GM12878 (cell line): ENCODE measurements around the gene TOMM22. TPM values are rescaled to one million over a fixed set of nuclear protein-coding genes. Genes with fewer than 3 reads are reported as not detected.

Experiments used
- ATAC-seq: fragments of 200-7000 bp; cut with Tn5 transposase; 3 replicates; pipeline ENCODE4 v1.9.1; 2020; ENCODE audit warnings: mild to moderate bottlenecking, moderate library complexity
- BruUV-seq: library from RNA; stranded (reverse); fragments of 400-500 nt; replicated peaks from 2 replicates; lab custom pipeline; 2021; lab: Mats Ljungman, UMichigan
- CTCF ChIA-PET: fragments of 300-600 bp; sonication (Branson Sonifier 250); formaldehyde crosslinking; extraction: SDS; loops from one replicate; lab custom pipeline; 2021; ENCODE audit warnings: inconsistent platforms; lab: Yijun Ruan, JAX
- POLR2A ChIA-PET: fragments of 350-600 bp; formaldehyde crosslinking; extraction: SDS; loops from one replicate; lab custom pipeline; 2021; ENCODE audit warnings: inconsistent platforms; lab: Charles Lee
- RAD21 ChIA-PET: fragments of 300-600 bp; sonication (Branson Sonifier 250); formaldehyde crosslinking; loops from one replicate; lab custom pipeline; 2023; ENCODE audit warnings: antibody characterized with exemption; ENCODE audit not compliant: unreplicated experiment; lab: Charles Lee
- SMC1A ChIA-PET: fragments of 300-600 bp; sonication (Branson Sonifier 250); formaldehyde crosslinking; loops from one replicate; lab custom pipeline; 2023; ENCODE audit not compliant: unreplicated experiment, uncharacterized antibody; lab: Charles Lee
- DNase-seq: peaks from one replicate; pipeline ENCODE4 v3.0.0-alpha.2; 2011; ENCODE audit warnings: low read depth, low spot score
- FAIRE-seq: peaks from 3 replicates; lab custom pipeline; 2011; peaks lifted over from hg19 to GRCh38; lab: Jason Lieb, UNC
- H2AFZ ChIP-seq: 2 replicates; pipeline ENCODE4 v1.6.0; 2011; ENCODE audit warnings: low read depth, low read length, control low read depth; ENCODE audit not compliant: control insufficient read depth
- H3K27ac ChIP-seq: 2 replicates; pipeline ENCODE4 v1.5.1; 2011; ENCODE audit warnings: control low read depth; ENCODE audit not compliant: control insufficient read depth, insufficient read depth
- H3K27me3 ChIP-seq, 2 experiments: replicated peaks in 1 of 2; 2 replicates each; pipeline versions ENCODE4 v1.6.0 to v1.6.1; 2011; ENCODE audit warnings: low read length in 1 of 2; ENCODE audit not compliant: control insufficient read depth in 2 of 2, insufficient read depth in 2 of 2
- H3K36me3 ChIP-seq, 2 experiments: 2 replicates each; pipeline ENCODE4 v1.5.1; 2011; ENCODE audit warnings: low read length in 1 of 2; ENCODE audit not compliant: control insufficient read depth in 2 of 2, insufficient read depth in 2 of 2
- H3K4me1 ChIP-seq: 2 replicates; pipeline ENCODE4 v1.6.1; 2011; ENCODE audit warnings: mild to moderate bottlenecking, low read length, moderate library complexity, mixed read lengths; ENCODE audit not compliant: control insufficient read depth, insufficient read depth
- H3K4me2 ChIP-seq: 2 replicates; pipeline ENCODE4 v1.6.0; 2011; ENCODE audit warnings: control low read depth; ENCODE audit not compliant: control insufficient read depth, insufficient read depth
- H3K4me3 ChIP-seq: fragments of 200-600 bp; sonication (generic); 2 replicates; pipeline ENCODE4 v1.5.1; 2016
- H3K79me2 ChIP-seq: 2 replicates; pipeline ENCODE4 v1.6.0; 2011; ENCODE audit warnings: low read length; ENCODE audit not compliant: control insufficient read depth, insufficient read depth
- H3K9ac ChIP-seq: 2 replicates; pipeline ENCODE4 v1.8.0; 2011; ENCODE audit warnings: low read length, control low read depth, mixed read lengths; ENCODE audit not compliant: control insufficient read depth, insufficient read depth
- H3K9me3 ChIP-seq: replicated peaks from 3 replicates; pipeline ENCODE4 v1.5.1; 2011; ENCODE audit warnings: mild to moderate bottlenecking, low read length; ENCODE audit not compliant: control insufficient read depth, insufficient read depth
- H4K20me1 ChIP-seq: 2 replicates; pipeline ENCODE4 v1.6.0; 2011; ENCODE audit not compliant: control insufficient read depth, insufficient read depth
- ASH2L ChIP-seq: fragments of 300-600, 200-600 bp; sonication (generic); IDR thresholded peaks from 2 replicates; pipeline ENCODE4 v1.6.1; 2017; ENCODE audit warnings: low read depth, mild to moderate bottlenecking, borderline replicate concordance
- CHD4 ChIP-seq: fragments of 200-600 bp; sonication (generic); IDR thresholded peaks from 2 replicates; pipeline ENCODE4 v1.6.1; 2016; ENCODE audit warnings: mild to moderate bottlenecking
- CUX1 ChIP-seq: IDR thresholded peaks from 2 replicates; pipeline ENCODE4 v1.6.1; 2012; ENCODE audit warnings: improper control_type of control experiment, low read depth, low read length; ENCODE audit not compliant: insufficient replicate concordance
- ELK1 ChIP-seq: IDR thresholded peaks from 2 replicates; pipeline ENCODE4 v1.6.1; 2012; ENCODE audit warnings: low read depth, low read length, improper control_type of control experiment
- ESRRA ChIP-seq: IDR thresholded peaks from 2 replicates; pipeline ENCODE4 v1.6.1; 2012; ENCODE audit warnings: mild to moderate bottlenecking, low read length, improper control_type of control experiment
- FOS ChIP-seq: IDR thresholded peaks from 3 replicates; pipeline ENCODE4 v1.6.1; 2011; ENCODE audit warnings: borderline replicate concordance; ENCODE audit not compliant: insufficient read length; ENCODE audit errors: extremely low read depth
- FOXM1 ChIP-seq: IDR thresholded peaks from 2 replicates; pipeline ENCODE4 v1.6.1; 2012; ENCODE audit warnings: low read depth, mild to moderate bottlenecking, inconsistent platforms, low read length, moderate library complexity
- IRF5 ChIP-seq: fragments of 450-650 bp; IDR thresholded peaks from 2 replicates; pipeline ENCODE4 v1.6.1; 2017; ENCODE audit warnings: borderline replicate concordance
- NR2F1 ChIP-seq: fragments of 450-650 bp; conservative IDR thresholded peaks from 2 replicates; pipeline ENCODE4 v1.6.1; 2017; ENCODE audit warnings: mild to moderate bottlenecking
- PKNOX1 ChIP-seq: fragments of 450-650 bp; IDR thresholded peaks from 2 replicates; pipeline ENCODE4 v1.6.1; 2016; ENCODE audit warnings: mild to moderate bottlenecking
- PML ChIP-seq: IDR thresholded peaks from 2 replicates; pipeline ENCODE4 v1.6.1; 2012; ENCODE audit warnings: low read length, inconsistent platforms
- ZNF207 ChIP-seq: fragments of 450-650 bp; IDR thresholded peaks from 2 replicates; pipeline ENCODE4 v1.6.1; 2014; ENCODE audit warnings: antibody characterized with exemption, mild to moderate bottlenecking, borderline replicate concordance
- ZZZ3 ChIP-seq: IDR thresholded peaks from 2 replicates; pipeline ENCODE4 v1.6.1; 2011; ENCODE audit warnings: low read depth; ENCODE audit not compliant: control insufficient read depth, insufficient read length
- WGBS: methylation state at CpG from one replicate; pipeline ENCODE4 v1.1.6; 2016; ENCODE audit warnings: low lambda C conversion rate; ENCODE audit not compliant: insufficient replicate concordance, insufficient coverage; ENCODE audit errors: missing lambda C conversion rate; 5-methylcytosine and 5-hydroxymethylcytosine counted together
- in situ Hi-C: fragments of 300-500 bp; cut with MboI; formaldehyde crosslinking; loops from 9 replicates; pipeline ENCODE4 v1.14.3; 2018; ENCODE audit warnings: mixed read lengths
- intact Hi-C: fragments of 100-400 bp; cut with micrococcal nuclease; formaldehyde crosslinking; loops from one replicate; pipeline ENCODE4 v1.14.2; 2022; ENCODE audit not compliant: unreplicated experiment
- polyA plus RNA-seq, 11 experiments: library from polyadenylated mRNA; depleted of rRNA in 4 of 11; unstranded in 6 of 11; stranded (reverse) in 5 of 11; fragments of >200 nt; fragmentation: Nextera tagmentation in 4 of 11; fragmentation: Illumina TruSeq in 1 of 11; extraction: Ambion mirVana in 4 of 11; extraction: Trizol in 1 of 11; gene quantifications; 1 replicate in 1 of 11; 2 replicates in 10 of 11; pipeline versions ENCODE4 v1.2.1 to v1.2.3, GENCODE V29; 2011 to 2016; ENCODE audit warnings: inconsistent platforms in 2 of 11, missing spikeins in 2 of 11, low read depth in 1 of 11
- total RNA-seq, 4 experiments: library from RNA; depleted of rRNA in 3 of 4; stranded (reverse); fragments of >200 nt in 3 of 4; fragmentation: Illumina TruSeq in 1 of 4; extraction: Trizol in 1 of 4; gene quantifications; 2 replicates each; pipeline versions ENCODE4 v1.2.1 to v1.2.3, GENCODE V29; 2013 to 2021

The TOMM22 gene
- total and polyA plus RNA-seq, 10 of the 15 experiments (the other 5 are each of a cell fraction or from before 2014, with no cell fraction given), result 37.6 to 197 (median 94.9) TPM

DNA sequence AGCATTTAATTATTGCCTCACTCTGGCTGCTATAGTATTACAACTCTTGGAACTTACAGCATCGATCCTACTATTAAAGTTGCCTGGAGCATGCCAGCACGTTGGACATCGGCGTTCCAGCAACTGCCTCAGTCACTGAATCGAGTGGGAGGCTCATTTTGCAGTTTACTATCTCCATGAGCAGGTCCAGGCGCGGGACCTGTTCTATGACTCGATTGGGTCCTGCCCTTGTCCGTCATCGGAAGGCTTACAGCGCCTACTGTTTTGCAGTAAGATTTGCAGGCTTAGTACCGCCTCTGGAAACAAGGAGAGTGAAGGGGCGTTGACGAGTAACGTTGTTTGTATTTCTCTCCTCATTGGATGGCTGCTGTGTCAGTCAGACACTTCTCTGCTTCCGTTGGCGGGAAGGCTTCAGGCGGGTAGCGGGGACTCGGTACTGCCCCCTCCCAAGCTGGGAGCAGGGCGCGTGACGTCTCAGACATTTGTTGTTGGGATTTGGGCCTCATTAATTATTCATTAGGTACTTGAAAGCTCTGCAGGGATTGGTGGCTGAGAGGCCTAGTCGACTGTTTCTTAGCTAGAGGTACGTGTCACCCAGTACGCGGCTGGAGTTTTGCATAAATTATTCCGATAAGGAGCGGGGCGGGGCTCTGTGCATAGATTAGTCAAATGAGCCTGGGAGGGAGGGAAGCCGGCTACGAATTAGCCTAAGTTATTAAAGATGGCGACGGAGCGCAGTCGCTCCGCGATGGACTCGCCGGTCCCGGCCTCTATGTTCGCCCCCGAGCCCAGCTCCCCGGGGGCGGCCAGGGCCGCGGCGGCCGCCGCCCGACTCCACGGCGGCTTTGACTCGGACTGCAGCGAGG, 23.7 kb downstream of the TOMM22 start, which contains the start of gene GTPBP1:
TSS of gene GTPBP1 (plus strand) at position 710 of the 866 bp plus-strand sequence. CDS start at position 722, 12 bp downstream.
- Histone ChIP-seq H3K4me3 (peak within 1 kb of the TSS; percentile 95), H4K20me1 (peaks cover 12% of the 10 kb centered on the region), H2AFZ (peak within 1 kb of the TSS; percentile 76), H3K9me3 (no peaks in the 10 kb centered on the region), H3K4me2 (peak within 1 kb of the TSS; percentile 80), H3K27ac (peak within 1 kb of the TSS; percentile 85), H3K9ac (peak within 1 kb of the TSS; percentile 89), H3K4me1 (peaks cover 25% of the 10 kb centered on the region), H3K36me3 (peaks cover 0 to 6% of the 10 kb centered on the region in 2 experiments; a peak in 2 of 4 replicates), H3K79me2 (peaks cover 50% of the 10 kb centered on the region), H3K27me3 (no peaks in the 10 kb centered on the region)
- CTCF ChIA-PET, result interaction anchor here (0.6 to 3.1 kb wide), 4 partner anchors 20 to 626 kb away, joined by 3 to 10 read pairs (median 4); no protein-coding TSS in a partner anchor
- DNase-seq, result peak; percentile 100
- under 1% methylated on average over 55 of the region's 55 CpGs for WGBS
- intact Hi-C loops (loop anchor here (1.0 to 10.0 kb wide), 2 partner anchors 51 to 201 kb away; partner anchors contain the start of gene DDX17), in situ Hi-C loops (no loop called here)
- ATAC-seq, result peak; percentile 85
- no TSS peak for BruUV-seq
- FAIRE-seq, result peak; percentile 100
- RAD21 ChIA-PET, result interaction anchor here (0.5 to 2.7 kb wide), 10 partner anchors 9 to 898 kb away, joined by 3 to 14 read pairs (median 4); partner anchors contain the start of genes GCAT and TOMM22
- SMC1A ChIA-PET, result interaction anchor here (0.7 to 5.5 kb wide), 3 partner anchors 9 to 168 kb away, joined by 3 to 54 read pairs (median 6); partner anchors contain the start of gene TOMM22
- POLR2A ChIA-PET, result interaction anchor here (0.7 to 3.3 kb wide), 12 partner anchors 10 to 861 kb away, joined by 3 to 27 read pairs (median 4); partner anchors contain the start of genes ANKRD54, DNAL4 and TOMM22
- peak; percentile 100 for TF ChIP-seq PKNOX1
- no peak for TF ChIP-seq FOXM1
- no peak for TF ChIP-seq ZZZ3
- TF ChIP-seq PML, result peak; percentile 71; the same call in 1 of the 2 replicates
- no peak for TF ChIP-seq IRF5
- TF ChIP-seq NR2F1, result no peak
- no peak for TF ChIP-seq ELK1
- peak; percentile 81; the same call in 1 of the 2 replicates for TF ChIP-seq ZNF207
- TF ChIP-seq ASH2L, result no peak
- TF ChIP-seq FOS, result peak; percentile 79
- no peak; the same call in 1 of the 2 replicates for TF ChIP-seq ESRRA
- no peak for TF ChIP-seq CHD4
- TF ChIP-seq CUX1, result no peak
